NOMO-1 treated with DMSO at 0.1 percent for 48 hours (cell line): ENCODE results near the gene ZBTB7B.
A peak's percentile ranks its signal among the peaks of the same experiment; 100 is the strongest.

ENCODE experiments used
- DNase-seq: peaks from one replicate; lab custom pipeline; 2025; ENCODE audit not compliant: unreplicated experiment; lab: John Stamatoyannopoulos, UW

Gene ZBTB7B

GRCh38 chr1:155034318-155035208, 32.0 kb downstream of the ZBTB7B start:
- DNase-seq: no peak

GRCh38 chr1:155035936-155036335, 33.3 kb downstream of the ZBTB7B start:
- DNase-seq: no peak

- DNase-seq: no peak
These were observed 34.4 kb downstream of the ZBTB7B start for GRCh38 chr1:155037043-155037442.

GRCh38 chr1:155037851-155038441, 35.3 kb downstream of the ZBTB7B start:
- no peak for DNase-seq

- no peak for DNase-seq
These were observed 36.2 kb downstream of the ZBTB7B start for GRCh38 chr1:155038602-155039307.

- DNase-seq: no peak
These were observed 36.7 kb downstream of the ZBTB7B start for GRCh38 chr1:155039308-155039669.

- DNase-seq: no peak
These were observed 37.9 kb downstream of the ZBTB7B start for GRCh38 chr1:155040358-155041093.

- no peak for DNase-seq
These were observed 40.2 kb downstream of the ZBTB7B start for GRCh38 chr1:155042789-155043188.

GRCh38 chr1:155043301-155043702, 40.7 kb downstream of the ZBTB7B start:
- DNase-seq: no peak

- no peak for DNase-seq
These were observed 41.2 kb downstream of the ZBTB7B start for GRCh38 chr1:155043793-155044192.

GRCh38 chr1:155044365-155044764, 41.8 kb downstream of the ZBTB7B start:
- no peak for DNase-seq

GRCh38 chr1:155044812-155045657, 42.4 kb downstream of the ZBTB7B start:
- peak; percentile 69 for DNase-seq

- DNase-seq: no peak
These were observed 46.1 kb downstream of the ZBTB7B start for GRCh38 chr1:155048449-155049334.

GRCh38 chr1:155049651-155050559, 47.3 kb downstream of the ZBTB7B start:
- DNase-seq: no peak

- peak; percentile 76 for DNase-seq
These were observed 48.1 kb downstream of the ZBTB7B start, which contains the start of gene ADAM15 for GRCh38 chr1:155050560-155051341. Gene ADAM15, plus strand, starts transcription at chr1:155051316. Its CDS starts 71 bp downstream, at chr1:155051387.

- no peak for DNase-seq
These were observed 48.8 kb downstream of the ZBTB7B start for GRCh38 chr1:155051342-155051776.

- DNase-seq: no peak
These were observed 49.3 kb downstream of the ZBTB7B start for GRCh38 chr1:155051777-155052398.
